ENCODE measurements around the gene CDH3.

DNA sequence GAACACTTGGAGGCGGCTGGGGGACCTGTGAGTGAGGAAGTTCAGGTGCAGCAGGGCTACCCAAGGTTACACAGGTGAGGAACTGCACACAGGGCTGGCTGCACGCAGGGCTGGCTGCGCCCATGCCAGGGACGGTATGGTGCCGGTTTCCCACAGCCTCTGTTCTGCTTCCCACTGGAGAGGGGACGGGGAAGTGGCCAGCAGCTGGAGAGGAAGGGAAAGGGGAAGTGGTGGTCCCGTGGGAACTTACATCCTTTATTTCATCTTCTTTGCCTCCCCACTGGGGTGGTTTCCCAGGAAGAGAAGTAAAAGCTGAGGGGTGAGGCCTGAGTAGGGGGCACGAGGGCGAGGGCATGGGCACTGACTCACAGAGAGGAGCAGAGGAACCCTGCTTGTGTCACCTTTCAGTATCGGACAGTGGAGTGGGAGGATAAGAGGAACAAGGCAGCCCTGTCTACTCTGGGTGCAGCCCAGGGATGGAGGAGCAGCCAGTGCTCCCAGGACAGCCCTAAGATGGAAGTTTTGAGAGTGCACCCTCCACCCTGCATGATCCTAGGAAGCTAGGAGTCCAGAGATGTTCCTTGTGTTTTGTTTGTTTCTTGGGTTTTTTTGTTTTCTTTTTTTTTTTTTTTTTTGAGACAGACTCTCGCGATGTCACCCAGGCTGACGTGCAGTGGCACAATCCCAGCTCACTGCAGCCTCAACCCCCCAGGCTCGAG lies 66.5 kb downstream of the CDH3 start:
- TF ChIP-seq, protein P1, sequence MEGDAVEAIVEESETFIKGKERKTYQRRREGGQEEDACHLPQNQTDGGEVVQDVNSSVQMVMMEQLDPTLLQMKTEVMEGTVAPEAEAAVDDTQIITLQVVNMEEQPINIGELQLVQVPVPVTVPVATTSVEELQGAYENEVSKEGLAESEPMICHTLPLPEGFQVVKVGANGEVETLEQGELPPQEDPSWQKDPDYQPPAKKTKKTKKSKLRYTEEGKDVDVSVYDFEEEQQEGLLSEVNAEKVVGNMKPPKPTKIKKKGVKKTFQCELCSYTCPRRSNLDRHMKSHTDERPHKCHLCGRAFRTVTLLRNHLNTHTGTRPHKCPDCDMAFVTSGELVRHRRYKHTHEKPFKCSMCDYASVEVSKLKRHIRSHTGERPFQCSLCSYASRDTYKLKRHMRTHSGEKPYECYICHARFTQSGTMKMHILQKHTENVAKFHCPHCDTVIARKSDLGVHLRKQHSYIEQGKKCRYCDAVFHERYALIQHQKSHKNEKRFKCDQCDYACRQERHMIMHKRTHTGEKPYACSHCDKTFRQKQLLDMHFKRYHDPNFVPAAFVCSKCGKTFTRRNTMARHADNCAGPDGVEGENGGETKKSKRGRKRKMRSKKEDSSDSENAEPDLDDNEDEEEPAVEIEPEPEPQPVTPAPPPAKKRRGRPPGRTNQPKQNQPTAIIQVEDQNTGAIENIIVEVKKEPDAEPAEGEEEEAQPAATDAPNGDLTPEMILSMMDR (conservative IDR thresholded peaks at IDR 0.05): no peak
- TF ChIP-seq ZFX (IDR thresholded peaks at IDR 0.05): no peak
